HG02938 (cell line): ENCODE results near the gene EBF3.

Experiments used
- ATAC-seq: cut with Tn5 transposase; IDR thresholded peaks from one replicate; pipeline ENCODE4 v1.9.1; 2021; ENCODE audit warnings: mild to moderate bottlenecking, moderate library complexity; ENCODE audit not compliant: unreplicated experiment

Gene EBF3

GRCh38 chr10:129857242-129857960 lies 106.7 kb downstream of the EBF3 start:
- ATAC-seq: no peak

DNA sequence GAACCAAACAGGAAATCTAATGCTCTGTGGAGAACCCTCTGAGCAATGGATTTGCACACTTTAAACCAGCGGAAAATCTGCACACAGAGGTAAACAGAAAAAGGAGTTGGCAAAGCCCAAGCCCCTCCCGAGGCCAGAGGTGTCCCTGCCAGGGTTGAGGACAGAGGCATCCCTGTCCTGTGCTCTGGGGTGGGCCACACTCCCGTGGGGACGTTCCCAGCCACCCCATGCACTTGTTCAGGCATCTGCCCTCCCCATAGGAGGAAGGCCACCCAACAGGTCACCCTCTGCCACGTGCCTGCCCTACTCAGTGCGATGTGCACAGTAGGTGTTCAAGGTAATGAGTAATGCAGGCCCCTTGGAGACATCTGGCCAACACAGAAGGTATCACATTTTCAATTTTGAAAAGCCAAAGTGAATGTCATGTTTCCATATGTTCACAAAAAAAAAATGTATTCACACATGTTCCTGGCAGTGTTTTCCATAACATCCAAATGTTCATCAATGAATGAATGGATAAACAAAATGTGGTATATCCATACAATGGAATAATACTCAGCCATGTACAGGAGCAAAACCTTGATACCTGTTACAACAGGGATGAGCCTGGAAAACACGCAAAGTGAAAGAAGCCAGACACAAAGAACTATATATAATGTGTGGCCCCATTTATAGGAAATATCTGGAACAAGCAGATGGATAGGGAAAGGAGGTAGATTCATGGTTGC lies 108.1 kb downstream of the EBF3 start:
- no peak for ATAC-seq

DNA sequence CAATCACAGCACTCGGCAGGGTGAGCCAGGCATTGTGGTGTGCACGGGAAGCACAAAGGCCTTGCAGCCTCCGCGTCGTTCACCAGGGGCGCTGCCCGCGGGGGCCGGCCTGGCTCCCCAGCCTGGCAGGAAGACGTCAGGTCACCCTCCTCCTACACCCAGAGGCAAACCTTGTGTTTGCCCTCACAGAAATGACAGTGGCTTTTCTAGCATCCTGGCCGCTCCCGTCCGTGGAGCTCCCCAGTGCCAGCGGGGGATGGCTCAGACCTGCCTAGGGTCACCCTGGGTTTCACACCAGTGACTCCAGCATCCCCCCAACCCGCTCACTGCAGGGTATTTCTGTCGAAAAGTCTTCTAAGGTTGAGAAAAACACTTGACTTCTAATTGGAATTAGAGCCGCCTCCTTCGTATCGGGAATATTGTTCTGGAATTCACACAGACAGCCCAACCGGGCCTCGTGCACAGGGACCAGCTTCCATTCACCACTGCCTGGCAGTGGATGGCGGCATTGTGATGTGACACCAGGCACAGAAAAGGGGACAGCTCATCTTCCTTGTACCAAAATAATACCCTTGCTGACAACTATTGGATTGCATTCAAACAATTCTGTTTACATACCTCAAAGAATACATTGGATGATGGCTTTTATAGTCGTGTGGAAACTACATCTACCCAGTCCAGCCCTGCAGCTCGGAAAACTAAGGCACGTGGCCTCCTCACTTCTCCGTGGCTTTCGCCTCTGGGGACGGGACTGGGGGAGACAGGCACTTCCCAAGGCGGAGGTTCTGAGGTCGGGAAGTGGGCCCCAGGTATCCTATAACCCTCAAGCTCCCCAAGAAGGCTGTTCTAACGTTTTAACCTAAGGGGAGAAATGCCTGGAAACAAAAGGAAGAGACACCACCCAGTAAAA lies 109.0 kb downstream of the EBF3 start:
- no peak for ATAC-seq

DNA sequence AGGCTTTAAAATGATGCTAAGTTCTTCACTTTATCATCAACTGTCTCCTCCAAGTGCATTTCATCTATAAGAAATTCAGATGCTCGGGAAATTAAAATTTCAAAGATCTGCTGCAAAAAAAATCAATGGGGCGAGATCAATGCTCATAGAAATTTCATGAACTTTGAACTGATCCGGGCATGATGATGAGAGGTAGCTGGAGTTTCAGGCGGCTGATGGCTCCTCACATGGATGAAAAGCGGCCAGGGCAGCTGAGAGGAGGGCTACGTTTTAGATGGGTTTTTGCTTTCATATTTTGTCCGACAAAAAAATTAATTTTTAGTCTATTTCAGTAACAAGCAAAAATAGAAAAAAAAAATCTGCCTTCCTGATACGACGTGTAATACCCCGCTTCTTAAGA lies 109.9 kb downstream of the EBF3 start:
- ATAC-seq: no peak

DNA sequence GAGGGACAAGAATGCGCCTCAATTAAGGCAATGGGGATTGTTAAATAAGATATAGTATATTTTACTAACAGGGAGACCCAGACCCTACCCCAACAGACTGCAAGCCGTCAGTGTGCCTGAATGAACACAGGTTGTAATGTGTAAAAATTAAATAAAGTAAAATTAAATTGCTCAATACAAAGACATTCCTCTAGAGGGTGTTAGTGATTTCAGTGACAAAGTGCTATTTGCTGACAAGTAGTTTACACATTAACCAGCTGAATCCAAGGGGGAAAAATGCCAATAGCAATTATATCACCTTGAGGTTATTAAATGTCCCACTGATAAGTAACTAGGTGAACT lies 110.5 kb downstream of the EBF3 start:
- no peak for ATAC-seq

- no peak for ATAC-seq
Observed at GRCh38 chr10:129852829-129853561, 111.1 kb downstream of the EBF3 start.

- ATAC-seq: no peak
Observed at GRCh38 chr10:129851941-129852640, 112.0 kb downstream of the EBF3 start.

DNA sequence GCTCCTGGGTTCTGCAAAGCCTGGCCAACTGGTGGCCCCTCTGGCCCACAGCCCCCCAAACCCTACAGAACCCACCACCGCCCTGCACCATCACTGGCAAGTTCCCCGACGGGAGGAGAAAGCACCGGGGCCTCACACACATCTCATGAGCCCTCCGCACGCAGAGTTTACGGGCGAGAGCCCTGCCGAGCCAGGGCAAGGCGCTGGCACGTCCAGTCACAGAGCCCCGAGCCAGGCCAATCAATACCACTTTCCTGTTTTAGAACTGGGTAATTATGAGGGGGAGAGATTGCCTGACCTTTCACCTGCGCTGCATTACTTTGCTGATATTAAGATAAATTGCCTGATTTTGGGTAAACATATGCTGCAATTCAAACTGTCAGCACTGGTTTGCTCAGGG lies 113.3 kb downstream of the EBF3 start:
- no peak for ATAC-seq

DNA sequence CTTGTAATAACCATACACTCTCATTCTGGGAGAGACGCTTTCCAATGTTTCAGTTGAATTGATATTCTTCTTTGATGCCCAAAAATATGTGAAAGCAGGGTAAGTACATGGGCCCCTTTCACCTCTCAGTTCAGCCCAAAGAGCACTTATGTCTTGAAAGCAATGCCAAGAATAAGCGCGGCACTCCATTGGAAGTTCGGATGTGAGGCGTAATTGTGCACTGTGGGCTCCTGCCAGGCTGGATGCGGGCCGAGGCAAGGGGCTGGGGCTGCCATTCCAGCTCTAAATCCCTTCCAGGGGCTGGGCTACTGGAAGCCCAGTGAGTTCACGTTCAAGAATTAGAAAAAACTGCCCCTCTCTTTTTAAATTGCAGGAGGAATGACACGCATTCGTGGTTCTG lies 113.8 kb downstream of the EBF3 start:
- ATAC-seq: no peak

GRCh38 chr10:129849853-129850252 lies 114.2 kb downstream of the EBF3 start:
- ATAC-seq: no peak

DNA sequence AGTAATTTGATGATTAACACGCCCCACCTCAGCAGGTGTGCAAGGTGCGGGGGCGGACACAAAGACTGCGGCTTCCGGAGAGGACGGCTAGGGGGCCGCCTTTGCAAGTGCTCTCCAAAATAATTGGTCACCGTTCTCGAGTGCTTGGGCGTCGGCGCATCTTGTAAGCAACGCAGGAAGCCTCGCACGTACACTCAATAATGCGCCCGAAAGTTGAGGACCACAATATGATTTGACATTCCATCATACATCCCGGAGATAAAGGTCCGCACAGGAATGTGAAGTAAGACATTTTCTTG lies 114.7 kb downstream of the EBF3 start:
- ATAC-seq: no peak

DNA sequence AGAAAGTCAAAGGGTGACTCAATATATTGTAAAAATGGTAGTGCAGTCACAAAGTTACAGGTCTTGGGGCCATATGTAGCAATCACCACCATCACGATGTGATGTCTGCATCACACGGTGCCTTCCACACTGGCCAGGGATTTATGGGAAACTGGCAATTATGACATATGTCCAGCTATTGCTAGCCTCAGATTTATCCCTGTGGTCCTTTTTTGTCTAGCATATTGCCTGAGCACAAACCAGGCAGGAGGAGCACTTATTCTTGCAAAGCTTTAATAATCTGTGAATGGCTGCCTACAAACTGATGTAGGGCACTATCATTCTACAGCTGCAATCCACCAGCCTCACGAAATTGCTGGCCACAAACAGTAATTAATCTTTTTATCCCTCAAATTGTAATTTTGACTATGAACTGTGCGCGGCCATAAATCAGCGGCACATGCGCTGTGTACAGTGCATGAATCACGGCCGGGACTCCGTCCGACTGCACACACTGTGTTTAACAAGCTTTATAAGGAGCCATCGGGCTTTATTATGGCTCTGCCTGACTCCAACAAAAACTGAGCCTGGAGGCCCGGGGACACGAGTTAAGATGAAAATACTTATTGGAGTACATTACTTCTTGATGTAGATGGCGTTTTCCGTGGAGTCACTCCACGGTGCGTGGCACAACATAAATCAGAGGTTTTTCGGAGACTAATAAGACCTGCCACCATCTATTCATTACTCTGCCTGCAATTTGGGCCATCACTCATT lies 115.2 kb downstream of the EBF3 start:
- no peak for ATAC-seq

- ATAC-seq: no peak
Observed at GRCh38 chr10:129847741-129848483, 116.2 kb downstream of the EBF3 start.

DNA sequence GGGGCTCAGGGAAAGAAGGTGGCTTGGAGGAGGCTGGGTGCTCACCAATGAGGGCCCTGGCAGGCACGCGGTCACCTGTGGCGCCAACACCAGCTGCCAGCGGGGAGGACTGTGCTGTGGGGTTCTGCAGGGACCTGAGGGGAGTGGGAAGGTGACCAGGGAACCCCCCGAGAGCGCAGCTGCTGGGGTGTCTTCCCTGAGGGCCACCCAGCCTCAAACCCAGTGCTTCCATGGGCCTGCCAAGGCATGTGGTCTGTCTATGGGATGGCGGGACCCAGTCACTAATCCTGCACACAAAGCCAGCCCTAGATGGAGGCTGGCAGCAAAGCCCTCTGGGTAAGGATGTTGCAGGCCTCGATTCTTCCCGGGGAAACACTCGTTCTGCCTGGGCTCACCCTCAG lies 117.1 kb downstream of the EBF3 start:
- no peak for ATAC-seq

GRCh38 chr10:129845111-129845753 lies 118.8 kb downstream of the EBF3 start:
- ATAC-seq: no peak

GRCh38 chr10:129844216-129844766 lies 119.8 kb downstream of the EBF3 start:
- no peak for ATAC-seq

DNA sequence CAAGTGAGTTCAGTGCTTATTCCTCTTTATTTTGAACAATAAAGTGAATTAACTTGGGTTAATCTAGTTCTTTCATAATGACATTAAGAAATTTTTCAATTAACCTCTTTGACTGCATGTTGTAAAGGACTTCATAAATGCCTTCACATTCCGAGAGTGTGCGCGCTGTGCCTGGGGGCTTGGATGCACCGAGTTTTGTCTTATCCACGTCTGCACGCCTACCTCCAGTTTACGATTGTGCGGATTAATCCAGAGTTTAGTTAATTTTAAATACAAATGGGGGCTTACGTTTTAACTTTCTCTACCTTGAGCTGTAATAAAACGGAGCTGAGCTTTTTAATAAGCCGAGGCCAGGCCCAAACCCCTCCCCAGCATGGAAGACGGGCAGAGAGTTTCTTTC lies 120.4 kb downstream of the EBF3 start:
- ATAC-seq: no peak

GRCh38 chr10:129843131-129843541 lies 120.9 kb downstream of the EBF3 start:
- ATAC-seq: no peak
